ENCODE results near the gene EML1.

EML1 gene

DNA sequence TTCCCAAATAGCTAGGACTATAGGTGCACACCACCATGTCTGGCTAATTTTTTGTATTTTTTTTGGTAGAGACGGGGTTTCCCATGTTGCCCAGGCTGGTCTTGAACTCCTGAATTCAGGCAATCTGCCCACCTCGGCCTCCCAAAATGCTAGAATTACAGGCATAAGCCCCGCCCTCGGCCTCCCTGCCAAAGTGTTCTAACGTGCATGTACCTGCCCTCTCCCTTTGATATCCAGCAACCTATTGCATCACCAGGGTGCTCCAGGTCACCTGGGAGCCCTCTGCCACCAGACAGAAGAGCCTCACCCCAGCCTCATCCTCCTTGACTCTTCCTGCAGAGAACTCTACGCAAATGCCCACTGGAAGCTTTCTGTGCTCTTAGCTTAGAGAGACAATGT lies 2.2 kb upstream of the EML1 start:
- H3K4me1 ChIP-seq (ENCODE audit: control insufficient read depth, low read depth, low read length): no peaks in the 10 kb centered on the region
- no peak overlapping the region for H3K27ac ChIP-seq (ENCODE audit: low read depth, low read length)
- H3K27me3 ChIP-seq (ENCODE audit: insufficient read depth, low read length, poor library complexity): no peaks in the 10 kb centered on the region
- no peak overlapping the region for H3K4me2 ChIP-seq (ENCODE audit: low read length)
- H2BK15ac ChIP-seq (replicated peaks; ENCODE audit: low read depth): no peak overlapping the region
- H3K79me2 ChIP-seq (ENCODE audit: control insufficient read depth, insufficient read depth, low read length): no peaks in the 10 kb centered on the region
- H3K36me3 ChIP-seq (ENCODE audit: control insufficient read depth, insufficient read depth, low read length): no peaks in the 10 kb centered on the region
- H3K4ac ChIP-seq (ENCODE audit: low read depth, low read length): no peak overlapping the region
- no peak overlapping the region for H3K4me3 ChIP-seq (ENCODE audit: low read length)
- no peak for DNase-seq
- H3K9ac ChIP-seq (ENCODE audit: low read length): no peak overlapping the region
- no CpG with 5 or more reads among the region's 6 CpGs for WGBS (ENCODE audit: extremely low coverage, insufficient coverage, low lambda C conversion rate)
- H2BK5ac ChIP-seq (ENCODE audit: low read length): no peak overlapping the region
- no peaks in the 10 kb centered on the region for H3K79me1 ChIP-seq (ENCODE audit: low read length)
- H4K8ac ChIP-seq (ENCODE audit: low read depth, low read length): no peak overlapping the region
- no peak overlapping the region for H3K18ac ChIP-seq (ENCODE audit: low read length)
- H2BK120ac ChIP-seq (ENCODE audit: low read depth, low read length): no peak overlapping the region
- H2AK5ac ChIP-seq (ENCODE audit: low read length): no peak overlapping the region
- no peak overlapping the region for H4K5ac ChIP-seq (ENCODE audit: low read length)
- H3K56ac ChIP-seq (ENCODE audit: low read length): no peak overlapping the region
- H3K23ac ChIP-seq (ENCODE audit: low read length): no peak overlapping the region

GRCh38 chr14:99791476-99792209 lies 1.6 kb upstream of the EML1 start:
- no peak overlapping the region for H2AK5ac ChIP-seq (ENCODE audit: low read length)
- no peak overlapping the region for H3K27ac ChIP-seq (ENCODE audit: low read depth, low read length)
- H3K18ac ChIP-seq (ENCODE audit: low read length): no peak overlapping the region
- H3K4me2 ChIP-seq (ENCODE audit: low read length): no peak overlapping the region
- H3K79me2 ChIP-seq (ENCODE audit: control insufficient read depth, insufficient read depth, low read length): no peaks in the 10 kb centered on the region
- no peak overlapping the region for H2BK15ac ChIP-seq (replicated peaks; ENCODE audit: low read depth)
- H3K27me3 ChIP-seq (ENCODE audit: insufficient read depth, low read length, poor library complexity): no peaks in the 10 kb centered on the region
- no peak for DNase-seq
- H3K4me3 ChIP-seq (ENCODE audit: low read length): no peak overlapping the region
- H4K5ac ChIP-seq (ENCODE audit: low read length): no peak overlapping the region
- no peak overlapping the region for H3K4ac ChIP-seq (ENCODE audit: low read depth, low read length)
- no peaks in the 10 kb centered on the region for H3K79me1 ChIP-seq (ENCODE audit: low read length)
- H3K36me3 ChIP-seq (ENCODE audit: control insufficient read depth, insufficient read depth, low read length): no peaks in the 10 kb centered on the region
- no peak overlapping the region for H4K8ac ChIP-seq (ENCODE audit: low read depth, low read length)
- H2BK5ac ChIP-seq (ENCODE audit: low read length): no peak overlapping the region
- no peak overlapping the region for H3K9ac ChIP-seq (ENCODE audit: low read length)
- no peaks in the 10 kb centered on the region for H3K4me1 ChIP-seq (ENCODE audit: control insufficient read depth, low read depth, low read length)
- no peak overlapping the region for H2BK120ac ChIP-seq (ENCODE audit: low read depth, low read length)
- WGBS (ENCODE audit: extremely low coverage, insufficient coverage, low lambda C conversion rate): no CpG with 5 or more reads among the region's 13 CpGs
- H3K23ac ChIP-seq (ENCODE audit: low read length): no peak overlapping the region
- no peak overlapping the region for H3K56ac ChIP-seq (ENCODE audit: low read length)

DNA sequence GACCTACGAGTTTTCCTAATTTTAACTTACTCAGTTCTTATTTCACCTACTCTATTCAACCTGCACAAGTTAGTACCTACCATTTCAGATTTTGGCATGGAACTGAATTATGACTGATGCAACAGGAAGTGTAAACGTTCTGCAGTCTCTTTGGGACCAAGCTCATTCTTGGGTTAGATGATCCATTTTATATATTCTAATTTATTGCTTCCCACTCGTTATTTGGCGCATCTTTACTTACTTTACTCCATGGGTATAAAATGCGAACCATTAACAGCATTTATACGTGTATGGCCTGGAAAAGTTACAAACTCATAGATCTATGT lies 1.0 kb upstream of the EML1 start:
- no peak for DNase-seq
- Histone ChIP-seq H3K9ac (ENCODE audit: low read length) (no peak overlapping the region), H3K79me1 (ENCODE audit: low read length) (no peaks in the 10 kb centered on the region), H3K36me3 (ENCODE audit: control insufficient read depth, insufficient read depth, low read length) (no peaks in the 10 kb centered on the region), H3K4me1 (ENCODE audit: control insufficient read depth, low read depth, low read length) (no peaks in the 10 kb centered on the region), H2BK120ac (ENCODE audit: low read depth, low read length) (no peak overlapping the region), H3K4me3 (ENCODE audit: low read length) (no peak overlapping the region), H3K4ac (ENCODE audit: low read depth, low read length) (no peak overlapping the region), H2BK5ac (ENCODE audit: low read length) (no peak overlapping the region), H3K23ac (ENCODE audit: low read length) (no peak overlapping the region), H3K27me3 (ENCODE audit: insufficient read depth, low read length, poor library complexity) (no peaks in the 10 kb centered on the region), H4K8ac (ENCODE audit: low read depth, low read length) (no peak overlapping the region), H3K56ac (ENCODE audit: low read length) (no peak overlapping the region), H3K18ac (ENCODE audit: low read length) (no peak overlapping the region), H2AK5ac (ENCODE audit: low read length) (no peak overlapping the region), H3K4me2 (ENCODE audit: low read length) (no peak overlapping the region), H3K79me2 (ENCODE audit: control insufficient read depth, insufficient read depth, low read length) (no peaks in the 10 kb centered on the region), H2BK15ac (replicated peaks; ENCODE audit: low read depth) (no peak overlapping the region), H3K27ac (ENCODE audit: low read depth, low read length) (no peak overlapping the region), H4K5ac (ENCODE audit: low read length) (no peak overlapping the region)
- WGBS (ENCODE audit: extremely low coverage, insufficient coverage, low lambda C conversion rate): no CpG with 5 or more reads among the region's 6 CpGs

GRCh38 chr14:99792551-99793212 lies 531 bp upstream of the EML1 start:
- Histone ChIP-seq H3K27me3 (ENCODE audit: insufficient read depth, low read length, poor library complexity) (no peaks in the 10 kb centered on the region), H3K4ac (ENCODE audit: low read depth, low read length) (peak overlapping the region; percentile 78), H3K79me2 (ENCODE audit: control insufficient read depth, insufficient read depth, low read length) (no peaks in the 10 kb centered on the region), H2BK120ac (ENCODE audit: low read depth, low read length) (no peak overlapping the region), H3K27ac (ENCODE audit: low read depth, low read length) (no peak overlapping the region), H3K9ac (ENCODE audit: low read length) (peak overlapping the region; percentile 69), H3K18ac (ENCODE audit: low read length) (peak overlapping the region; percentile 81), H4K8ac (ENCODE audit: low read depth, low read length) (no peak overlapping the region), H3K4me1 (ENCODE audit: control insufficient read depth, low read depth, low read length) (no peaks in the 10 kb centered on the region), H3K56ac (ENCODE audit: low read length) (peak overlapping the region; percentile 85), H2BK5ac (ENCODE audit: low read length) (no peak overlapping the region), H3K4me2 (ENCODE audit: low read length) (peak overlapping the region; percentile 72), H3K79me1 (ENCODE audit: low read length) (no peaks in the 10 kb centered on the region), H3K36me3 (ENCODE audit: control insufficient read depth, insufficient read depth, low read length) (no peaks in the 10 kb centered on the region), H2AK5ac (ENCODE audit: low read length) (no peak overlapping the region), H3K4me3 (ENCODE audit: low read length) (no peak overlapping the region), H3K23ac (ENCODE audit: low read length) (peak overlapping the region; percentile 59), H4K5ac (ENCODE audit: low read length) (no peak overlapping the region), H2BK15ac (replicated peaks; ENCODE audit: low read depth) (no peak overlapping the region)
- WGBS (ENCODE audit: extremely low coverage, insufficient coverage, low lambda C conversion rate): no CpG with 5 or more reads among the region's 65 CpGs
- DNase-seq: peak; percentile 33

DNA sequence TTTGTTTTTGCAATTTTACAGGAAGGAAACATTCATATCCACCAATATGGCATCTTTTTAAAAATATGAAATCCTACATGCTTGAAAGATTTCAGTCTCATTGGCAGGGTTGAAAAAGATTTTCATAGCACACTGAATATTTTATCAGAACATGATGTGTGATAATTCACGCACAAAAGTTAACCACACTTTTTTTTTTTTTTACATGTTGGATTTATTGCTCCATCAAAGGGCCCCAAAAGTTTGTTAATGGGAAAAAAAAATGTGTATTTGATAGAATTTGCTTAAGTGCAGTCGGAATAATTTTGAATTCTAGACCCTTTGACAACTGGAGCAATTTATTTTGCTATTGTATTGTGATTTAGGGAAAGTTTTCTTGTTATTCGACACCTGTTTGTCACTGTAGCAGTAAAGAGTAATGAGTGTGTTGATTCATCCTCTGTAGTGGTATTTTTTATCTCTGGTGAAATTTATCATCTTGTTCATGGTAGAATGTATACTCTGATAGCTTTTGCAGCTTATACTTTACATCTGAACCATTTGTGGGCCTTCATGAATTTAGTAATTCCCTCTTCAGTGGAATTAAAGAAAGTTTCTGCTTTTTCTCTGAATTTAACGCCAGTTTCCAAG lies 1.1 kb downstream of the EML1 start:
- no peaks in the 10 kb centered on the region for H3K36me3 ChIP-seq (ENCODE audit: control insufficient read depth, insufficient read depth, low read length)
- H3K18ac ChIP-seq (ENCODE audit: low read length): no peak overlapping the region
- DNase-seq: no peak
- H3K23ac ChIP-seq (ENCODE audit: low read length): no peak overlapping the region
- no peak overlapping the region for H4K8ac ChIP-seq (ENCODE audit: low read depth, low read length)
- H3K4me3 ChIP-seq (ENCODE audit: low read length): no peak overlapping the region
- no peaks in the 10 kb centered on the region for H3K79me1 ChIP-seq (ENCODE audit: low read length)
- H3K27ac ChIP-seq (ENCODE audit: low read depth, low read length): no peak overlapping the region
- no peak overlapping the region for H2AK5ac ChIP-seq (ENCODE audit: low read length)
- no peaks in the 10 kb centered on the region for H3K79me2 ChIP-seq (ENCODE audit: control insufficient read depth, insufficient read depth, low read length)
- H2BK15ac ChIP-seq (replicated peaks; ENCODE audit: low read depth): no peak overlapping the region
- H3K56ac ChIP-seq (ENCODE audit: low read length): no peak overlapping the region
- H2BK5ac ChIP-seq (ENCODE audit: low read length): no peak overlapping the region
- WGBS (ENCODE audit: extremely low coverage, insufficient coverage, low lambda C conversion rate): no CpG with 5 or more reads among the region's 4 CpGs
- no peak overlapping the region for H3K9ac ChIP-seq (ENCODE audit: low read length)
- no peak overlapping the region for H3K4me2 ChIP-seq (ENCODE audit: low read length)
- no peak overlapping the region for H3K4ac ChIP-seq (ENCODE audit: low read depth, low read length)
- H3K4me1 ChIP-seq (ENCODE audit: control insufficient read depth, low read depth, low read length): no peaks in the 10 kb centered on the region
- H2BK120ac ChIP-seq (ENCODE audit: low read depth, low read length): no peak overlapping the region
- H4K5ac ChIP-seq (ENCODE audit: low read length): no peak overlapping the region
- H3K27me3 ChIP-seq (ENCODE audit: insufficient read depth, low read length, poor library complexity): no peaks in the 10 kb centered on the region
